GM23338 (cell line): ENCODE results near the gene SSH2. TPM values are rescaled to one million over a fixed set of nuclear protein-coding genes. Genes with fewer than 3 reads are reported as not detected.
"Not testable (repeated sequence)": the region's sequence is repeated elsewhere in the genome, so short reads cannot be mapped to it uniquely, and the experiment has no call there.

Experiments used
- ATAC-seq: fragments of 200-7000 bp; cut with Tn5 transposase; 3 replicates; pipeline ENCODE4 v1.9.1; 2020
- DNase-seq: peaks from one replicate; pipeline ENCODE4 v3.0.0-alpha.2; 2015; ENCODE audit warnings: low spot score
- H2AFZ ChIP-seq: fragments of 200-600 bp; sonication (generic); 2 replicates; pipeline ENCODE4 v1.8.0; 2016; ENCODE audit warnings: antibody characterized with exemption, mild to moderate bottlenecking, moderate library complexity
- H3F3A ChIP-seq: fragments of 200-600 bp; sonication (generic); replicated peaks from 2 replicates; pipeline ENCODE4 v1.8.0; 2017; ENCODE audit warnings: antibody characterized with exemption, mixed run types, low read depth
- H3K27ac ChIP-seq: fragments of 200-600 bp; sonication (generic); 2 replicates; pipeline ENCODE4 v1.6.1; 2016; ENCODE audit warnings: low read depth
- H3K27me3 ChIP-seq: fragments of 200-600 bp; sonication (generic); 2 replicates; pipeline ENCODE4 v1.8.0; 2016; ENCODE audit warnings: mild to moderate bottlenecking, mixed run types, moderate library complexity; ENCODE audit not compliant: insufficient read depth
- H3K36me3 ChIP-seq: fragments of 200-600 bp; sonication (generic); 2 replicates; pipeline ENCODE4 v1.8.0; 2016; ENCODE audit warnings: mild to moderate bottlenecking; ENCODE audit not compliant: insufficient read depth
- H3K4me1 ChIP-seq: fragments of 200-600 bp; sonication (generic); 2 replicates; pipeline ENCODE4 v1.8.0; 2016; ENCODE audit warnings: mild to moderate bottlenecking, moderate library complexity; ENCODE audit not compliant: insufficient read depth
- H3K4me2 ChIP-seq: fragments of 200-600 bp; sonication (generic); 2 replicates; pipeline ENCODE4 v1.7.1; 2017; ENCODE audit warnings: mixed run types
- H3K4me3 ChIP-seq: fragments of 200-600 bp; sonication (generic); 2 replicates; pipeline ENCODE4 v1.6.1; 2016; ENCODE audit warnings: mixed run types
- H3K79me2 ChIP-seq: fragments of 200-600 bp; sonication (generic); replicated peaks from 2 replicates; pipeline ENCODE4 v1.8.0; 2017; ENCODE audit warnings: mild to moderate bottlenecking; ENCODE audit not compliant: insufficient read depth
- H3K9me2 ChIP-seq: fragments of 200-600 bp; sonication (generic); 2 replicates; pipeline ENCODE4 v1.8.0; 2017; ENCODE audit not compliant: insufficient read depth
- H4K20me1 ChIP-seq: fragments of 200-600 bp; sonication (generic); replicated peaks from 2 replicates; pipeline ENCODE4 v1.8.0; 2017; ENCODE audit warnings: mild to moderate bottlenecking; ENCODE audit not compliant: insufficient read depth
- H3K27ac Mint-ChIP-seq: 2 replicates; pipeline ENCODE4 v1.8.0; 2020; ENCODE audit warnings: inconsistent platforms, mild to moderate bottlenecking, moderate library complexity, mixed read lengths
- H3K27me3 Mint-ChIP-seq: 3 replicates; pipeline ENCODE4 v1.8.0; 2022; ENCODE audit warnings: low read depth, mild to moderate bottlenecking, moderate library complexity, mixed read lengths, inconsistent platforms; ENCODE audit not compliant: insufficient read depth, poor library complexity
- H3K36me3 Mint-ChIP-seq: 3 replicates; pipeline ENCODE4 v1.8.0; 2021; ENCODE audit warnings: low read depth, mild to moderate bottlenecking, inconsistent platforms, moderate library complexity, mixed read lengths
- H3K4me1 Mint-ChIP-seq: 3 replicates; pipeline ENCODE4 v1.8.0; 2020; ENCODE audit warnings: mild to moderate bottlenecking, inconsistent platforms, mixed read lengths
- H3K4me3 Mint-ChIP-seq: 3 replicates; pipeline ENCODE4 v1.8.0; 2021; ENCODE audit warnings: moderate library complexity, mild to moderate bottlenecking, inconsistent platforms, mixed read lengths
- H3K9me3 Mint-ChIP-seq: 3 replicates; pipeline ENCODE4 v1.8.0; 2020; ENCODE audit warnings: moderate library complexity, mild to moderate bottlenecking, inconsistent platforms, mixed read lengths
- CREB1 ChIP-seq: fragments of 250-450 bp; sonication (Bioruptor Pico); IDR thresholded peaks from 2 replicates; pipeline ENCODE4 v1.5.0; 2020; ENCODE audit warnings: low read depth, mild to moderate bottlenecking, moderate library complexity
- EZH2phosphoT487 ChIP-seq: fragments of 200-600 bp; sonication (generic); IDR thresholded peaks from one replicate; pipeline ENCODE4 v1.8.1; 2018; ENCODE audit warnings: antibody characterized with exemption; ENCODE audit not compliant: unreplicated experiment
- ZNF114 ChIP-seq: fragments of 250-450 bp; sonication (Bioruptor Pico); IDR thresholded peaks from 2 replicates; pipeline ENCODE4 v1.5.0; 2020; ENCODE audit warnings: mild to moderate bottlenecking, moderate library complexity
- ZNF462 ChIP-seq: fragments of 250-450 bp; sonication (Bioruptor Pico); IDR thresholded peaks from 2 replicates; pipeline ENCODE4 v1.5.0; 2020; ENCODE audit warnings: mild to moderate bottlenecking, moderate library complexity
- polyA plus RNA-seq: library from polyadenylated mRNA; unstranded; fragments of >200 nt; fragmentation: Nextera tagmentation; extraction: Ambion mirVana; gene quantifications from 2 replicates; pipeline ENCODE4 v1.2.1, GENCODE V29; 2016
- total RNA-seq: library from RNA; depleted of rRNA; stranded (reverse); fragments of >200 nt; shearing (Covaris generic); gene quantifications from 2 replicates; pipeline ENCODE4 v1.2.3, GENCODE V29; 2014

SSH2 gene
- total and polyA plus RNA-seq, 2 experiments from 2014 or later, result 9.9 to 12.1 TPM

DNA sequence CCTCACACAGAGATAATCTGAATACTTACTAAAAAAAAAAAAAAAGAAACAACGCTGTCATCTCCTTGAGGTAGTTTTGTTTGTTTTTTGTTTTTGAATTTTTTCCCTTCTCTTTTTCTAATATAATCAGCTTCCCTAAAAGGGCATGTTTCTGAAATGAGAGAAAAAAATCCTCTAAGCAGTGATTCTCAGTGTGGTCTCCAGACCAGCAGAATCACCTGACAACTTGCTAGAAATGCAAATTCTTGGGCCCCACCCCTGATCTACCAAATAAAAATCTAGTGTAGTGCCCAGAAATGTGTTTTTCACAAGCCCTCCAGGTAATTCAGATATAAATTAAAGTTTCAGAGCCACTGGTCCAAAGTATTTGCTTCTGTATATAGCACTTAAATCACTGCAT lies 65.4 kb downstream of the SSH2 start (continued):
- TF ChIP-seq ZNF462, result no peak

DNA sequence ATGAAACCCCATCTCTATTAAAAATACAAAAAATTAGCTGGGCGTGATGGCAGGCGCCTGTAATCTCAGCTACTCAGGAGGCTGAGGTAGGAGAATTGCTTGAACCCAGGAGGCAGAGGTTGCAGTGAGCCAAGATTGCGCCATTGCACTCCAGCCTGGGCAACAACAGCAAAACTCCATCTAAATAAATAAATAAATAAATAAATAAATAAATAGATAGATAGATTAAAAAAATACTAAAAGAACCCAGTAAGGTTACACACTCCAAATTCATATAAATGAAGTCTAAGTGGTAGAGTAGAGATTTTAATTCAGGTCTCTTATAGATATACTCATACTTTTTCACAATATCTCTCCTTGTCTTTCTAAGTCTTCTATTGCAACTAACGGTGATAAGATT lies 65.9 kb downstream of the SSH2 start:
- H4K20me1 ChIP-seq, H3K36me3 ChIP-seq, H3K4me3 Mint-ChIP-seq, H3K4me3 ChIP-seq, DNase-seq, H3K27me3 ChIP-seq, H2AFZ ChIP-seq, H3K27me3 Mint-ChIP-seq, ATAC-seq, H3K79me2 ChIP-seq, H3K27ac Mint-ChIP-seq, H3K9me3 Mint-ChIP-seq, H3F3A ChIP-seq, H3K27ac ChIP-seq, H3K4me2 ChIP-seq, H3K36me3 Mint-ChIP-seq, H3K9me2 ChIP-seq: not testable (repeated sequence)
- peaks cover 35% of the 10 kb centered on the region for H3K4me1 Mint-ChIP-seq
- peaks cover 34% of the 10 kb centered on the region for H3K4me1 ChIP-seq

DNA sequence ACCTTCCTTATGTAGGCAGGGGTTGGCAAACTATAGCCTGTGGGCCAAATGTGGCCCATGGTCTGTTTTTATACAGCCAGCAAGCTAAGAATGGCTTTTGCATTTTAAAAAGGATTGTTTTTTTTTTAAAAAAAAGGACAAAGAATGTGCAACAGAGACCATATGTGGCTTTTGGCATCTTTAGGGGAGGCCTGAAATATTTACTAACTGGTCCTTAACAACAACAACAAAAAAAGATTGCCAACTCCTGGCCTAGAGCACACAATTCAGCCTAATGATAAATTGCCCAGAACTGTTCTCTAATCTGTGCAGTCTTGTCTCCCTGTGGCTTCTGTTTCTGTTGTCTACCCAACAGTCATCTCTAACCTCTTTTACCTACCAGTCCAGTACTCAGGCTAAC lies 67.1 kb downstream of the SSH2 start:
- H2AFZ ChIP-seq, result no peak overlapping the region
- H3K9me2 ChIP-seq, result no peaks in the 10 kb centered on the region
- no peaks in the 10 kb centered on the region for H3K79me2 ChIP-seq
- H3K4me2 ChIP-seq, result no peak overlapping the region
- Mint-ChIP-seq H3K36me3 (no peaks in the 10 kb centered on the region), H3K4me1 (peaks cover 33% of the 10 kb centered on the region), H3K4me3 (no peak overlapping the region), H3K9me3 (peaks cover 5% of the 10 kb centered on the region; the same call in 2 of the 3 replicates), H3K27me3 (peaks cover 2% of the 10 kb centered on the region), H3K27ac (no peak overlapping the region)
- DNase-seq, result no peak
- no peak overlapping the region for H3K4me3 ChIP-seq
- H4K20me1 ChIP-seq, result no peaks in the 10 kb centered on the region
- H3K4me1 ChIP-seq, result peaks cover 34% of the 10 kb centered on the region
- no peak for ATAC-seq
- H3K36me3 ChIP-seq, result no peaks in the 10 kb centered on the region
- no peaks in the 10 kb centered on the region for H3K27me3 ChIP-seq
- H3K27ac ChIP-seq, result no peak overlapping the region
- H3F3A ChIP-seq, result 0 out of 2 replicates have a peak, but pooled peaks cover 2% of the 10 kb centered on the region
- TF ChIP-seq EZH2phosphoT487, result no peak
- TF ChIP-seq ZNF462, result no peak
- TF ChIP-seq CREB1 (CRISPR knock-in tag), result no peak
- TF ChIP-seq ZNF114, result no peak
